GM06990 (cell line): ENCODE results near the gene RBM8A.

ENCODE experiments used
- DNase-seq: peaks from one replicate; pipeline ENCODE4 v3.0.0-alpha.2; 2011; ENCODE audit not compliant: insufficient read length; ENCODE audit errors: extremely low read depth
- H3K27me3 ChIP-seq: replicated peaks from 2 replicates; pipeline ENCODE4 v1.6.0; 2011; ENCODE audit warnings: low read length; ENCODE audit not compliant: control insufficient read depth, insufficient read depth
- H3K36me3 ChIP-seq: 2 replicates; pipeline ENCODE4 v1.5.1; 2011; ENCODE audit warnings: low read length; ENCODE audit not compliant: control insufficient read depth, insufficient read depth
- H3K4me3 ChIP-seq: replicated peaks from 2 replicates; pipeline ENCODE4 v1.5.1; 2011; ENCODE audit warnings: low read depth, mild to moderate bottlenecking, control low read depth, low read length
- CTCF ChIP-seq: IDR thresholded peaks from 2 replicates; pipeline ENCODE4 v1.5.1; 2011; ENCODE audit warnings: low read length, control low read depth, mild to moderate bottlenecking, inconsistent platforms; ENCODE audit not compliant: insufficient read depth, poor library complexity, severe bottlenecking

The RBM8A gene

GRCh38 chr1:145953861-145954260 lies 26.6 kb upstream of the RBM8A start:
- DNase-seq, result no peak
- H3K4me3 ChIP-seq, result no peak overlapping the region
- no peaks in the 10 kb centered on the region for H3K27me3 ChIP-seq
- H3K36me3 ChIP-seq, result no peaks in the 10 kb centered on the region; the same call in 1 of the 2 replicates
- no peak for TF ChIP-seq CTCF

- TF ChIP-seq CTCF, result no peak
- Histone ChIP-seq H3K4me3 (no peak overlapping the region), H3K27me3 (no peaks in the 10 kb centered on the region), H3K36me3 (no peaks in the 10 kb centered on the region; the same call in 1 of the 2 replicates)
- no peak for DNase-seq
Measured at GRCh38 chr1:145952903-145953302, 25.6 kb upstream of the RBM8A start.

- no peak for DNase-seq
- no peaks in the 10 kb centered on the region for H3K27me3 ChIP-seq
- no peaks in the 10 kb centered on the region; the same call in 1 of the 2 replicates for H3K36me3 ChIP-seq
- H3K4me3 ChIP-seq, result no peak overlapping the region
- no peak for TF ChIP-seq CTCF
Measured at GRCh38 chr1:145951526-145951925, 24.2 kb upstream of the RBM8A start.

- no peak for DNase-seq
- H3K27me3 ChIP-seq, result no peaks in the 10 kb centered on the region
- no peaks in the 10 kb centered on the region; the same call in 1 of the 2 replicates for H3K36me3 ChIP-seq
- TF ChIP-seq CTCF, result no peak
- H3K4me3 ChIP-seq, result no peak overlapping the region
Measured at GRCh38 chr1:145949219-145949618, 21.9 kb upstream of the RBM8A start.

GRCh38 chr1:145947551-145947950 lies 20.3 kb upstream of the RBM8A start:
- H3K4me3 ChIP-seq, result no peak overlapping the region
- no peak for DNase-seq
- no peaks in the 10 kb centered on the region for H3K27me3 ChIP-seq
- H3K36me3 ChIP-seq, result no peaks in the 10 kb centered on the region; the same call in 1 of the 2 replicates
- TF ChIP-seq CTCF, result no peak

GRCh38 chr1:145946477-145946986 lies 19.2 kb upstream of the RBM8A start:
- H3K36me3 ChIP-seq, result peaks cover 1% of the 10 kb centered on the region
- H3K27me3 ChIP-seq, result no peaks in the 10 kb centered on the region
- no peak overlapping the region for H3K4me3 ChIP-seq
- DNase-seq, result no peak
- no peak for TF ChIP-seq CTCF
